HCT116 (cell line): ENCODE results near the gene MELTF.

Experiments used
- CTCF ChIP-seq, 3 experiments: fragments of 200-600 bp in 1 of 3; sonication (generic) in 1 of 3; IDR thresholded peaks in 2 of 3; conservative IDR thresholded peaks in 1 of 3; 2 replicates each; pipeline ENCODE4 v1.5.1; 2012 to 2017; ENCODE audit warnings: low read depth in 2 of 3, low read length in 2 of 3, antibody characterized with exemption in 1 of 3, borderline replicate concordance in 1 of 3, control low read depth in 1 of 3, mild to moderate bottlenecking in 1 of 3, mixed read lengths in 1 of 3, mixed run types in 1 of 3, moderate library complexity in 1 of 3; ENCODE audit not compliant: insufficient read depth in 1 of 3
- POLR2AphosphoS5 ChIP-seq: IDR thresholded peaks from 2 replicates; pipeline ENCODE4 v1.6.1; 2011; ENCODE audit warnings: mild to moderate bottlenecking, low read depth, low read length, moderate library complexity
- RAD21 ChIP-seq: IDR thresholded peaks from 2 replicates; pipeline ENCODE4 v1.6.1; 2012; ENCODE audit warnings: low read depth, mild to moderate bottlenecking
- REST ChIP-seq: IDR thresholded peaks from 2 replicates; pipeline ENCODE4 v1.6.1; 2012; ENCODE audit warnings: low read depth
- SP1 ChIP-seq: IDR thresholded peaks from 2 replicates; pipeline ENCODE4 v1.6.1; 2012; ENCODE audit warnings: low read depth
- SRF ChIP-seq: IDR thresholded peaks from 2 replicates; pipeline ENCODE4 v1.6.1; 2012; ENCODE audit warnings: low read depth

DNA sequence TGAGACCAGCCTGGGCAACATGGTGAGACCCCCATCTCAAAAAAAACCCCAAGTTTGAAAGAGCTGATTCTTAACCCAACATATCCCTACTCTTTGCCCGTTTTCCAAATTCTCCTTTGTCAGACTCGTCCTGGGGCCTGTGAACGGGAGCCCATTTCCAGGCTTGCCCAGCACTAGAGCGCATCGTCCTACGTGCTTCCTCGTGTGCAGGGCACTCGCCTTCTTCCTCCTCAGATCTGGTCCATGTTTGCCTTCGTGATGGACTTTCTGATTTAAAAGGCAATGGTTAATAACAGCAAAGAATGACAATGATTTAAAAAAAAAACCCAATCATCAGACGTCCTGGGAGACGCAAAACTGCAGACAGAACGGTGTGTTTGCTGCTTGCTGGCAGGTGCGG, 10.1 kb downstream of the MELTF start:
- TF ChIP-seq CTCF (IDR thresholded peaks at IDR 0.05 in 2 of 3, conservative IDR thresholded peaks at IDR 0.05 in 1 of 3; ENCODE audit: borderline replicate concordance in 1 of 3, insufficient read depth in 1 of 3, low read depth in 2 of 3, low read length in 2 of 3), result no peak
- no peak for TF ChIP-seq RAD21
- no peak for TF ChIP-seq SP1
- no peak for TF ChIP-seq REST
- no peak for TF ChIP-seq POLR2AphosphoS5
- TF ChIP-seq SRF, result no peak
